HL-60 (cell line): Measurements from ENCODE around the gene MXD1.
"Not testable (repeated sequence)": the region's sequence is repeated elsewhere in the genome, so short reads cannot be mapped to it uniquely, and the experiment has no call there.

Experiments used
- GABPA ChIP-seq: IDR thresholded peaks from 2 replicates; pipeline ENCODE4 v1.6.1; 2012; ENCODE audit warnings: low read depth
- POLR2AphosphoS5 ChIP-seq: IDR thresholded peaks from 2 replicates; pipeline ENCODE4 v1.6.1; 2012; ENCODE audit warnings: low read depth
- SPI1 ChIP-seq: IDR thresholded peaks from 2 replicates; pipeline ENCODE4 v1.6.1; 2012; ENCODE audit warnings: low read depth, mild to moderate bottlenecking, borderline replicate concordance
- TF ChIP-seq, protein P1 (sequence below): IDR thresholded peaks from one replicate; pipeline ENCODE4 v1.5.1; 2011; ENCODE audit warnings: low read length, control low read depth, inconsistent platforms; ENCODE audit not compliant: insufficient read depth
- TF ChIP-seq, protein P2 (sequence below): IDR thresholded peaks from 2 replicates; pipeline ENCODE4 v1.6.1; 2012; ENCODE audit warnings: low read depth; ENCODE audit not compliant: insufficient replicate concordance

GRCh38 chr2:69892838-69893424 is 22.0 kb upstream of the MXD1 start:
- TF ChIP-seq, protein P1, sequence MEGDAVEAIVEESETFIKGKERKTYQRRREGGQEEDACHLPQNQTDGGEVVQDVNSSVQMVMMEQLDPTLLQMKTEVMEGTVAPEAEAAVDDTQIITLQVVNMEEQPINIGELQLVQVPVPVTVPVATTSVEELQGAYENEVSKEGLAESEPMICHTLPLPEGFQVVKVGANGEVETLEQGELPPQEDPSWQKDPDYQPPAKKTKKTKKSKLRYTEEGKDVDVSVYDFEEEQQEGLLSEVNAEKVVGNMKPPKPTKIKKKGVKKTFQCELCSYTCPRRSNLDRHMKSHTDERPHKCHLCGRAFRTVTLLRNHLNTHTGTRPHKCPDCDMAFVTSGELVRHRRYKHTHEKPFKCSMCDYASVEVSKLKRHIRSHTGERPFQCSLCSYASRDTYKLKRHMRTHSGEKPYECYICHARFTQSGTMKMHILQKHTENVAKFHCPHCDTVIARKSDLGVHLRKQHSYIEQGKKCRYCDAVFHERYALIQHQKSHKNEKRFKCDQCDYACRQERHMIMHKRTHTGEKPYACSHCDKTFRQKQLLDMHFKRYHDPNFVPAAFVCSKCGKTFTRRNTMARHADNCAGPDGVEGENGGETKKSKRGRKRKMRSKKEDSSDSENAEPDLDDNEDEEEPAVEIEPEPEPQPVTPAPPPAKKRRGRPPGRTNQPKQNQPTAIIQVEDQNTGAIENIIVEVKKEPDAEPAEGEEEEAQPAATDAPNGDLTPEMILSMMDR: not testable (repeated sequence)
- TF ChIP-seq, protein P2, sequence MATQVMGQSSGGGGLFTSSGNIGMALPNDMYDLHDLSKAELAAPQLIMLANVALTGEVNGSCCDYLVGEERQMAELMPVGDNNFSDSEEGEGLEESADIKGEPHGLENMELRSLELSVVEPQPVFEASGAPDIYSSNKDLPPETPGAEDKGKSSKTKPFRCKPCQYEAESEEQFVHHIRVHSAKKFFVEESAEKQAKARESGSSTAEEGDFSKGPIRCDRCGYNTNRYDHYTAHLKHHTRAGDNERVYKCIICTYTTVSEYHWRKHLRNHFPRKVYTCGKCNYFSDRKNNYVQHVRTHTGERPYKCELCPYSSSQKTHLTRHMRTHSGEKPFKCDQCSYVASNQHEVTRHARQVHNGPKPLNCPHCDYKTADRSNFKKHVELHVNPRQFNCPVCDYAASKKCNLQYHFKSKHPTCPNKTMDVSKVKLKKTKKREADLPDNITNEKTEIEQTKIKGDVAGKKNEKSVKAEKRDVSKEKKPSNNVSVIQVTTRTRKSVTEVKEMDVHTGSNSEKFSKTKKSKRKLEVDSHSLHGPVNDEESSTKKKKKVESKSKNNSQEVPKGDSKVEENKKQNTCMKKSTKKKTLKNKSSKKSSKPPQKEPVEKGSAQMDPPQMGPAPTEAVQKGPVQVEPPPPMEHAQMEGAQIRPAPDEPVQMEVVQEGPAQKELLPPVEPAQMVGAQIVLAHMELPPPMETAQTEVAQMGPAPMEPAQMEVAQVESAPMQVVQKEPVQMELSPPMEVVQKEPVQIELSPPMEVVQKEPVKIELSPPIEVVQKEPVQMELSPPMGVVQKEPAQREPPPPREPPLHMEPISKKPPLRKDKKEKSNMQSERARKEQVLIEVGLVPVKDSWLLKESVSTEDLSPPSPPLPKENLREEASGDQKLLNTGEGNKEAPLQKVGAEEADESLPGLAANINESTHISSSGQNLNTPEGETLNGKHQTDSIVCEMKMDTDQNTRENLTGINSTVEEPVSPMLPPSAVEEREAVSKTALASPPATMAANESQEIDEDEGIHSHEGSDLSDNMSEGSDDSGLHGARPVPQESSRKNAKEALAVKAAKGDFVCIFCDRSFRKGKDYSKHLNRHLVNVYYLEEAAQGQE: not testable (repeated sequence)
- not testable (repeated sequence) for TF ChIP-seq POLR2AphosphoS5, SPI1, GABPA
